OCI-M1 (cell line): ENCODE data around the gene GTPBP3.
"Not testable (repeated sequence)": the region's sequence is repeated elsewhere in the genome, so short reads cannot be mapped to it uniquely, and the experiment has no call there.

ENCODE experiments used
- DNase-seq: peaks from one replicate; lab custom pipeline; 2025; lab: John Stamatoyannopoulos, UW

GTPBP3 gene

GRCh38 chr19:17341845-17342244 lies 4.5 kb downstream of the GTPBP3 start:
- no peak for DNase-seq

DNA sequence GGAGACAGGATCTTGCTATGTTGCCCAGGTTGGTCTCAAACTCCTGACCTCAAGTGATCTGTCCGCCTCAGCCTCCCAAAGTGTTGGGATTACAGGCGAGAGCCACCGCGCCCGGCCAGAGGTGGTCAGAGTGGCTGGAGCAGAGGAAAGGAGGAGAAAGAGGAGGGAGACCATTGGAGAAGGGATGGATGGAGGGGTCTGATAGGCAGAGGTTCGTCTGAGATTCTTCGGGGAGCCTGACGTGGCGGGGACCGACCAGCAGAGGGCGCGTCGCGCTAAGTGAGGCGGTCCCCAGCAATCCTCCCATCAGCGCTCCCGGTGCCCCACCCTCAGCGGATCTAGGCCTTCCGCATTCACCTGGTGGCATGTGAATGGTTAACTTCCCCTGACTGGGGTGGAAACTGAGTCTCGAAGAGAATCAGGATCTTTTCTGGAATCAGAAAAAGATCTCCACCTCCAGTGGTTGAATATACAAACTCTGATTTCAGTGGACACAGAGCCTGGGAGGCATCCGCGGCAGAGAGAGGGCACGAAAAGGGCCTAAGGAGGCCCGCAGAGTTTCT lies 8.8 kb downstream of the GTPBP3 start:
- peak; percentile 88 for DNase-seq

DNA sequence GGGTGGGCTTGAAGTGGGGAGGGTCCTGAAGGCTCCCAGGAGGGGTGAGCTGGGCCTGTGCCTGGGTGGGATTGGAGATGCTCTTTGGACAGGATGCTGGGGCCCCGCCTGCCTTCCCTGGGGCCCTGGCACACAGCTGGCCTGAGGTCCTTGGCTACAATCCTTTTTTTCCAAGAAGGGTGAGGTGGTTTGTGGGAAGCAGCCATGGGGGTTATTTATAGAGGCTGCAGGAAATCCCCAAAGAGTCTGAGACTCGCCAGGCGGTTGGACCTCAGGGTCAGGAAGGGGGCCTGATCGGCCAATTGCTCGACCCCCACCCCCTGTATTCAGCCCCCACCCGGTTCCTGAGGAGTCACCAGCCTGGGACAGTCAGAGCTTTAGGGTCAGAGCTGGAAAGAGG lies 10.0 kb downstream of the GTPBP3 start:
- DNase-seq, result no peak

- no peak for DNase-seq
These were observed 10.5 kb downstream of the GTPBP3 start for GRCh38 chr19:17347877-17348276.

GRCh38 chr19:17348700-17349099 lies 11.3 kb downstream of the GTPBP3 start:
- no peak for DNase-seq

DNA sequence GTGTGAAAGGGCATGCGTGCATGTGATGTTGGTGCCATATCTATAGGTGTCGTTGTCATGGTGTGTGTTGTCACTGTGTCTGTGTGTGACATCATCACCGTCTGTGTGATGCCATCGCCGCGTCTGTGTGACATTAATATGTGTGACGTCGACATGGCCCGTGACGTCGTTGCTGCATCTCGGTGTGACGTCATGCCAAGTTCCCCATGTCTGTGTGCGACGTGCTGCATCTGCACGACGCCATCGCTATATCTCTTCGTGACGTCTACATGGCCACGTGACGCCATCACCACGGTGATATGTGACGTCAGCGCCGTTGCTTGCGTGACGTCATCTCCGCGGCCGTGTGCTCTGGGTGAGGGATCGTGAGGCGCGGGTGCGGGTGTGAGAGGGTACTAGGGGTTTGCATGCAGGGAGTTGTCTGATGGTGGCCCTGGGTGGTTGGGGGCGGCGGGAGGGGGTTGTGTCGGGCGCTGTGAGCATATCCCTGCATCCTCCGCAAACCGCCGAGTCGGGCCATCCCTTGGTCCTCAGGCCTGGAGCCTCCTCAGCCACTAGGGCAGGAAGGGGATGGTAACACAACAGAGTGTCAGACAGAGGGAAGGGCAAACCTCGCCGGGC lies 14.6 kb downstream of the GTPBP3 start:
- no peak for DNase-seq

DNA sequence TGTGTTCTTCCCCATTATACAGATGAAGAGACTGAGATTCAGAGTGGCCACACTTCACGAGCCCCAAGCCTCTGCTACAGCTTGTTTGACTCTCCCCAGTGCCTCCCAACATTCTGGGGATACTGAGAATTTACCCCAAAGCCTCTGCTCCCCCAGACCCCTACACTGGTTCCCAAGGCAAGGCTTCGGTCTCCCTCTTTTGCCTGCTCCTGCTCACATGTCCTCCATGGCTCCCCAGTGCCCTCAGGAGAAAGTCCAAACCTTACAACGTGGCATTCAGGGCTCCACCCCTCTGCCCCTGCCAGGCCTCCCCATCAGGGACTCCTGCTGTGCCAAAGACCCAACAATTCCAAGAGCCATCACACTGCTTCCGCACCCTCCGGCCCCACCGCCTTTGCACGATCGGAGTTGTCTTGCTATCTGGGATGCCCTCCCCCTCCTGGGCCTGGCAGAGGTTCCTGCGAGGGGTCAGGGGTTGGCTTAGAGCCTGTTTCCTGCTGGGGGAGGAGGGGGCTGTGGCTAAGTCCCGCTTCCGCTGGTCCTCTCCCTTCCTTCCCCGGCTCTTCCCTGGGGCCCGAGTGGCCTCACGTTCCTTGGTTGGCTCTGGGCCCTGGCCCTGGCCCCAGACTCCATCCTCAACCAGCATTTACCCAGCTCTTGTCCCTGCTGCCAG lies 15.4 kb downstream of the GTPBP3 start:
- no peak for DNase-seq

- DNase-seq, result no peak
These were observed 16.0 kb downstream of the GTPBP3 start for GRCh38 chr19:17353386-17353785.

DNA sequence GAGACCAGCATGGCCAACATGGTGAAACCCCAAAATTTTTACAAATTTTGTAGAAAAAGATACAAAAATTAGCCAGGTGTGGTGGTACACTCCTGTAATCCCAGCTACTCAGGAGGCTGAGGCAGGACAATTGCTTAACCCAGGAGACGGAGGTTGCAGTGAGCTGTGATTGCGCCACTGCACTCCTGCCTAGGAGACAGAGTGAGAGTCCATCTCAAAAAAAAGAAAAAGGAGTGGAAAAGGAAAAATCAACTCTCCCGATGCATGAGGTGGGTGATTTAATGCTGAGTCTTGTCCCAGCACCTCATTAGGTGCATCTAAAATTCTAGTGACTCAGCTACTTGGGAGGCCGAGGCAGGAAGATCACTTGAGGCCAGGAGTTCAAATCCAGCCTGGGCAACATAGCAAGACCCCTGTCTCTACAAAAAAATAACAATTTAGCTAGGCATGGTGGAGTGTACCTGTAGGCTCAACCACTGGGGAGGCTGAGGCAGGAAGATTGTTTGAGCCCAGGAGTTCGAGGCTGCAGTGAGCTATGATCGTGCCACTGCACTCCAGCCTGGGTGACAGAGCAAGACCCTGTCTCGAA lies 19.8 kb downstream of the GTPBP3 start:
- DNase-seq, result no peak

- DNase-seq, result no peak
These were observed 20.4 kb downstream of the GTPBP3 start for GRCh38 chr19:17357724-17358123.

- DNase-seq, result no peak
These were observed 21.0 kb downstream of the GTPBP3 start for GRCh38 chr19:17358395-17358794.

DNA sequence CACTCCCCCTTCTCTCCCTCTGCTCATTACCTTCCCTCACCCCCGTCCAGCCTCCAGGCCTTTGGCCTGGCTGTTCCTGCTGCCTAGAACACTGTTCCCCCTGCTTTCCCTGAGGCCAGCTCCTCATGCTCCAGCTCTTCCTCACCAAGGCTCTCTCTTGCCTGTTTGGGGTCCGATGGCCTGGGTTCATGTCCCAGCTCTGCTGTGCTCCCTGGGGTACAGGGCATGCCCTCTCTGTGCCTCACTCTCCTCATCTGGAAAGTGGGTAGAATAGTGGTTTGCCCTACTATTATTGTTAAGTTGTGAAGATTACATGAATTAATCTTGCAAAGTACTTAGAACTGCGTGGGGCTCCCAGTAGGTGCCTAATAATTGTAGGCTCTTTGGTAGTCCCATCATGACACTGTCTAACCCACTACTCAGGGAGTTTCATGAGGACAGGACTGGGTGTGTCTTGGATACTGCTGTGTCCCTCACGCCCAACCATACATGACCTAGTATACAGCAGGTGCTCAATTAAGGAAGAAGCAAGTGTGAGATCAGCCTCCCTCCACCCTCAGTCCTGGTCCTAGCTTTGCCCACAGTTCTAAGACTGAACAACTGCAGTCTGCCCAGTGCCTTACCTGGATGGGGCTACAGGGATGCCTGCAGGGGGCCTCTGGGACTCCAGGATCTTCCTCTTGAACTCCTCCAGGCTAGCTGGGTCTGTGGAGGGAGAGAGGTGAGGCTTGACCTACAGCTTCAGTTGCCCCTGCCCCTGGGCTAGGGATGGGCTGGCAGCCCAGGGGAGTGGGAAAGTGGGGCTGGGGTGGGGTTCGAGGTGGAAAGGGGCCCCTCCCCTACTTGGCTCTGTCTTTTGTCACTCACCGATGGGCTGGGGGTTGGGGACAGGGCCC lies 22.8 kb downstream of the GTPBP3 start:
- no peak for DNase-seq

- not testable (repeated sequence) for DNase-seq
These were observed 26.7 kb downstream of the GTPBP3 start for GRCh38 chr19:17363852-17364605.

DNA sequence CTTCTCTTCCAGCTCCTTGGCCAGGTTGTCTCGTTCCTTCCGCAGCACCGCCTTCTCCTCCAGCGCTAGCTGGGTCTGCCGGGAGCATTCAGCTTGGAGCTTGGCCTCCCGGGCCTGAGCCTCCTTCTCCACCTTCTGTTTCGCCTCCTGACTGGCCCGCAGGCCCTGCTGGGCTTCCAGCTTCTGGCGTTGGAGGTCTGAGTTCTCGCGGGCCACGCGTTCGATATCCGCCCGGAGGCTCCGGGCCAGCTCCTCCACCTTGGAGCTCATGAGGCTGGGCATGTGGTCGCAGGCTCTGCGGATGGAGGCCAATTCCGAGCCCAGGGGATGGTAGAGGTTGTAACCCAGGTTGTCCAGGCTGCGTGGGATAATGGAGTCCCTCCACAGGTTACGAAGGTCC lies 28.0 kb downstream of the GTPBP3 start:
- no peak for DNase-seq

DNA sequence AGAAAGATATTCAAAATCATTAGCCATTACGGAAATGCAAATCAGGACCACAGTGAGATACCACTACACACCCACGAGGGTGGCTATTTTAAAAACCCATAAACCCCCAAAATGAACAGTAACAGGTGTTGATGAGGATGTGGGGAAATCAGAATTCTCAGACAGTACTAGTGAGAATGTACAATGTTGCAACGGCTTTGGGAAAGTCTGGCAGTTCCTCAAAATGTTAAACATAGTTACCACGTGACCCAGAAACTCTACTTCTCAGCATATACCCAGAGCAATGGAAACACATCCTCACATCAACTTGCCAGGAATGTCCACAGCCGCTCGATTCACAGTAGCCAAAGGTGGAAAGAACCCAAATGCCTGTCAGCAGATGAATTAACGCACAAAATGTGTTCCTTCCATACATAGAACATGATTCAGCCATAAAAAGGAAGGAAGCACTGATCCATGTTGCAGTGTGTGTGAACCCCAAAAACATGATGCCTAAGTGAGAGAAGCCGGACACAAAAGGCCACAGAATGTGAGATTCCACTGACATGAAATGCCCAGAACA lies 32.8 kb downstream of the GTPBP3 start:
- peak; percentile 70 for DNase-seq

- peak; percentile 25 for DNase-seq
These were observed 39.7 kb downstream of the GTPBP3 start, which contains the start of gene PLVAP for GRCh38 chr19:17376935-17377600. PLVAP (minus strand) TSS chr19:17377342; CDS start chr19:17377288, 54 bp downstream.

DNA sequence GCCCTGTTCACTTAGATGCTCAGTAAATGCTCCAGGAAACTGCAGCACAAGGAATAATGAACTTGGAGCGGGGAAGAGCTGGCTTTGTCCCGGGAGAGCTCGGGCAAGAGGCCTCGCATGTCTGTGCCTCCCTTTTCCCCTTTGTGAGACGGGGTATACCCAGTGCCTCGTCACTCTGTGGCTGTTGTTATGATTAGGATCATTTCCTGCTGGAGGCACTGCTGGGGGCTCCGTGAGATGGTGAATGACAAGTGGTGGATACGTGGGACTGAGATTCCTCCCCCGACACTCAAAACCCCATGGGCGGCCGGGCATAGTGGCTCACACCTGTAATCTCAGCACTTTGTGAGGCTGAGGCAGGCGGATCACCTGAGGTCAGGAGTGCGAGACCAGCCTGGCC lies 40.9 kb downstream of the GTPBP3 start:
- no peak for DNase-seq

DNA sequence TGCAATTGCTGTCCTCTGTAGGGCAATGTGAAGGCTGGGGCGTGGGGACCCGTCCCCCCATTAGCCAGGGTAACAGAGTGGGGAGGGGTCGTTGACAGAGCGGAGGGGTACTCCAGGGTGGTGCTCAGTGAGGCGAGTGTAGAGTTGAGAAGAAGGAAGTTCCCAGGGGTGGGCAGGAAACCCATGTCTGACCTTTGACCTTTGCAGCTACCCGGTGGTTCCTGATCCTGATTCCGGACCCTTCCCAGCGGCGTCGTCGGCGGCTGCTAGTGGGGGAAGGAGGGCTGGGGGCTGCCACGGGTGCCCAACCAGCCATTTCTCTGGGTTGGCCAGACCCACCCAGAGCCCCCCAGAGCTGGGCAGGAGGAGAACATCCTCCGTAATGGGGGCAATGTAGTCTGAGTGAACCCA lies 41.9 kb downstream of the GTPBP3 start:
- no peak for DNase-seq

DNA sequence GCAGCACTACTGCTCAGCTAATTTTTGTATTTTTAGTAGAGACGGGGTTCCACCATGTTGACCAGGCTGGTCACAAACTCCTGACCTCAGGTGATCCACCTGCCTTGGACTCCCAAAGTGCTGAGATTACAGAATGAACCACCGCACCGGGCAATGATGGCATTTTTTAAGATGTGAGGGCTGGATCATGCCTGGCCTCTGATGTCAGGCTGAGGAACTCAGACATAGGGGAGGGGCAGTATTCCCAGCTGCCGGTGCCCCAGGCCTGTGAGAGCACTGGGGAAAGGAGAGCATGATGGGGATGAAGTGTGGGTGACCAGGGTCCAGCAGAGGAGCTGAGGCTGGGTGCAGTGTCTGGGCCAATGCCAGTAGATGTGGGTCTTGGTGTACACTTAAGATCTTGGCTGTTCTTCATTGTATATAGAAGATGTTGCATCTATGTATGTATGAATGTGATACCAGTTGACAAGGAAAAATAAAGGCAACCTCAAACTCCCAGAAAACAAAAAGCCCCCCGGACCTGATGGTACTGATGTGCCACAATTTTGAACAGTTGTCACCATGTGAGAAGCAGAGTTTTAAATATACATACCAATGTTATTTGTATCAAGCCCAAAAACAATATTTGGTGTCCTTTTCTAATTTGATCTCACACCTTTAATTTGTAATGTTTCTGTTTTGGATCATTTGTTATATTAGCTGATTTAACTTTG lies 43.2 kb downstream of the GTPBP3 start:
- DNase-seq, result no peak
